Measurements from ENCODE around the gene SND1.

SND1 gene

DNA sequence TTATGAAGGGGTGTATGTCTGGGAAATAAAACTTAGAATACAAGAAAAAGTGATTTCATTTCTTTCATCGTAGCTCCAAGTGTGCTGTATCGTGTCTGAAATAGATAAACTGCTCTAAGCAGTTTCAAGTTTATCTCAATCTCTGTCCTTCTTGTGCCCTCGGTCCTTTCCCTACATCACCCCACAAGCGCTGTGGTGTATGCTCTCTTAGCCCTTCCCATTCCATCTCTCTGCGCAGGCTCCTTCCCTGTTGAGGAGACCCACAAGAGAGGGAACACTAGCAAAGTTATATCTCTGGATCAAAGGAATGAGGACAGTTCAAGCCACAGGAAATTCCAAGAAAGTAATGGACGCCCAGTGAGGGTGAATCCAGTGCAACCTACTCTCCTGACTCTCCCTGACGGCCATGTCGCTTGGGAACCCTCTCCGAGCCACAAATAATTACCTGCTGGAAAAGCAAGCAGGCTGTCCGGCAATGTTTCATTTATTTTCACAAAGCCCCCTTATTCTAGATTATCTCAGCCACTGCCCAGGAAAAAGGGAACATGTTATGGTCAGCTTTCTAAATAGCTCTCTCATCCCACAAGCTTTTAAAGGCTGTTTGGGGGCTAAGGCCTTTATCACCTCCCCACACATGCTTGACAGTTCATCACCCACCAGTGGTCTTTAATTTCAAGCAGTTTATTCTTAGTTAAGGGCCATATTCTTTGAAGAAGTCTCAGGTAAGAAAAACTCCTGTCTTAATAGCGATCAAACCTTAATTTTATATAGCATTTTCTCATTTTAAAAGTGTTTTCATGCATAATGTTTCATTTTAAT is 344.5 kb downstream of the SND1 start:
- H3K27ac Mint-ChIP-seq = no peak overlapping the region
- H3K4me1 Mint-ChIP-seq = peaks cover 5% of the 10 kb centered on the region
- peaks cover 69% of the 10 kb centered on the region for H3K36me3 Mint-ChIP-seq
- no peak overlapping the region for H3K4me3 Mint-ChIP-seq
- no peak for DNase-seq (ENCODE audit: low spot score in 2 of 2)
- ATAC-seq = no peak
- H3K9me3 Mint-ChIP-seq = no peaks in the 10 kb centered on the region

DNA sequence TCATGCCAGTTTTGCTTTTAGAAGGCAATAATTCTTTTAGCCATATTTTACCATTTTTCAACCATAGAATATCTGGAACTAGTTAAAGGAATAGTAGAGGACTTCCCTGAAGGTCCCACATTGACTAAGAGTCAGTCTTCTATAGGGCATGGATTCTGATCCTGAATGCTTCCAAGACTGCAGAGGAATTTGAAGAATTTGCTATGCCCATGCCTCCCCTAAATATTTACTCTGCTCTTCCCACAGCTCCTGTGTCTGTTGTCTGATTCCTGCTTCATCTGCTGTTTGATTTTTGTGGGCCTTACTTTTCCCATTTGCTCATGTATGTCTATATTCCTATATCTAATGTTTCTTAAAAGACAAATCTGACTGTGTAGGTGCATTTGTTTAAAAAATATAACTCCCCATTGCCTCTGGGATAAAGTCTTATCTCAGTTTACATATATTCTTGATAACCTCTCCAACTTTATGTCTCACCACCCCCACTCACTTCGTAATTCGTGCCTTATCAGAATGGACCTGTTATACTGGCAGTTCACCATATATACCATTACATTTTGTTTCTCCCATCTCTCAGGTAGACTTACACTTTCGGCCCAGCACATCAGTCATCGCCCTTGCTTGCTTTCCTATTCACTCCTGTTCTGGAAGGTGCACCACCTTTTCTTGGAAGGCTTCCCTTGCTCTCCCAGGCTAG is 345.4 kb downstream of the SND1 start:
- H3K4me3 Mint-ChIP-seq = no peak overlapping the region
- DNase-seq (ENCODE audit: low spot score in 2 of 2) (no peak), ATAC-seq (no peak)
- H3K9me3 Mint-ChIP-seq = no peaks in the 10 kb centered on the region
- H3K36me3 Mint-ChIP-seq = peaks cover 66% of the 10 kb centered on the region
- peaks cover 5% of the 10 kb centered on the region for H3K4me1 Mint-ChIP-seq
- H3K27ac Mint-ChIP-seq = no peak overlapping the region

DNA sequence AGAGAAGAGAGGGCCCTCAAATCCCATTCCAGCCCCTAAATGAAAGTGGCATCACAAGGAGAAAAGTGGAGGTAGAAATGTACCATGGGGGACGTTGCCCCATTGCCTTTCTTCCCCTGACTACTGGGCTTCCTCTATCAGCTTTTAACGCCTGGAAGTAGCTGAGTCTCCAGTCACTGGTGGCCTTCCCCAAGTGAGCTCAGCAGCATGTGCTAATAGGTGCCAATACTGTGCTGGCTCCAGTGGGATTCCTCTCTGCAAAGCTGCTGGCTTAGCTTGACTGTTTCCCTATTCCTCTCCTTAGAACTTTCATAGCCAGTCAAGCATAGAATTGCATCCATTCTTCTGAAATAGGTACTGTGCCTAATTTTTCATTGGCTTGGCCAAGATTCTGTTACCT is 346.7 kb downstream of the SND1 start:
- ATAC-seq = no peak
- H3K36me3 Mint-ChIP-seq = peaks cover 63% of the 10 kb centered on the region
- no peak for DNase-seq (ENCODE audit: low spot score in 2 of 2)
- peak overlapping the region; percentile 67 for H3K27ac Mint-ChIP-seq
- H3K9me3 Mint-ChIP-seq = no peaks in the 10 kb centered on the region
- H3K4me3 Mint-ChIP-seq = no peak overlapping the region
- H3K4me1 Mint-ChIP-seq = peaks cover 17% of the 10 kb centered on the region

DNA sequence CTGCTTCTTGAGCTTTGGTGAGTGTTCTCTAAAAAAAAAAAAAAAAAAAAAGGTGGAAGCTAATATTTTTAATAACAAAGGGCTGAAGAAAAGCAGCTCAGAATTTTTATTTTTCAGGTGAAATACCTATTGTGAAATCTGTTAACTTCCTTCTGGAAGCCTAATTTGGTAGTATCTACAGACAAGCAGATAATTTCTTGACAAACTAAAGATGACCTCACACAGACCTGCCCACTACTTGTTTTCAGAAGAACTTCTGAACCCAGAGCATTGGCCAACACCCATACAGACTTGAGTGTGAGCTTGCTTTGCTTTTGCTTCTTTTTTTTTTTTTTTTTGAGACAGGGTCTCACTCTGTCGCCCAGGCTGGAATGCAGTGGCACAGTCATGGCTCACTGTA is 348.1 kb downstream of the SND1 start:
- no peak overlapping the region for H3K4me3 Mint-ChIP-seq
- H3K36me3 Mint-ChIP-seq = peaks cover 52% of the 10 kb centered on the region
- H3K9me3 Mint-ChIP-seq = no peaks in the 10 kb centered on the region
- H3K4me1 Mint-ChIP-seq = peaks cover 18% of the 10 kb centered on the region
- DNase-seq (ENCODE audit: low spot score in 2 of 2) (no peak), ATAC-seq (no peak)
- peak overlapping the region; percentile 17 for H3K27ac Mint-ChIP-seq

DNA sequence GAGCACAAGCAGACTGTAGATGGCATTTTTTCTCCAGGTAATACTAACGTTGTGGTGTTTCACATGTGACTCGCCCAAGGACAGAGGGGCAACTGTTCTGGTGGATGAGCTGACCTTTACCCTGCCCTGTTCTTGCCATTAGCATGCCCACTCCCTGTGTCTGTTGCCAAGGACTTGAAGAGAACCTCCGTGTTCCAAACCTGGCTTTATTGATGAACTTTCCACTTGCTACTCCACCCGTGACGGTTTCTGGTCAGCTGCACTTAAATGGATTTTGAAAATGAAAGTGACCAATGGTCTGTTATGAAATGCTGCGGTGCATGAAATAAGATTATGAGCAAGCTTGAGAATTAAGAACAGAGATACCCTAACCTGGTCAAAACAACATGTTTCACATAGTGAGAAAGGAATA is 348.9 kb downstream of the SND1 start:
- ATAC-seq = no peak
- H3K4me3 Mint-ChIP-seq = no peak overlapping the region
- H3K4me1 Mint-ChIP-seq = peaks cover 18% of the 10 kb centered on the region
- peaks cover 50% of the 10 kb centered on the region for H3K36me3 Mint-ChIP-seq
- no peaks in the 10 kb centered on the region for H3K9me3 Mint-ChIP-seq
- DNase-seq (ENCODE audit: low spot score in 2 of 2) = no peak
- no peak overlapping the region for H3K27ac Mint-ChIP-seq

DNA sequence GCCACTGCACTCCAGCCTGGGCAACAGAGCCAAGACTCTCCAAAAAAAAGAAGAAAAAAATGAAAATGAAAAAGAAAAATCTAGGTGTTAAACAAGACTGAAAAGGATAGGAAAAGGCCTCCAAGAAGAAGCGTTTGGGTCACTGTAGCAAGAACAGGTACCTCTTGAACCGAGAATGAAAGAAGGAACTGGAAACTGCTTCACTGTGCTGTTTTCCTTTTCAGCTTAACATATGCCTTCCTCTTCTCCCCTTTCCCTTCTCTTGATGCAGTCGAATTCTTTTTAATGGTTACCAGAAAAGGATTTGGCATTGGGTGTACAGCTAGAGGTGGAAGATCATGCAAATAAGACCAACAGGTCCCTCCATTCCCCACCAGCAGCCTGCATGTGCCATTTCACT is 351.2 kb downstream of the SND1 start:
- no peak for DNase-seq (ENCODE audit: low spot score in 2 of 2)
- Mint-ChIP-seq H3K4me1 (peaks cover 18% of the 10 kb centered on the region), H3K36me3 (peaks cover 51% of the 10 kb centered on the region), H3K27ac (peak overlapping the region; percentile 65), H3K4me3 (no peak overlapping the region), H3K9me3 (no peaks in the 10 kb centered on the region)
- no peak for ATAC-seq

DNA sequence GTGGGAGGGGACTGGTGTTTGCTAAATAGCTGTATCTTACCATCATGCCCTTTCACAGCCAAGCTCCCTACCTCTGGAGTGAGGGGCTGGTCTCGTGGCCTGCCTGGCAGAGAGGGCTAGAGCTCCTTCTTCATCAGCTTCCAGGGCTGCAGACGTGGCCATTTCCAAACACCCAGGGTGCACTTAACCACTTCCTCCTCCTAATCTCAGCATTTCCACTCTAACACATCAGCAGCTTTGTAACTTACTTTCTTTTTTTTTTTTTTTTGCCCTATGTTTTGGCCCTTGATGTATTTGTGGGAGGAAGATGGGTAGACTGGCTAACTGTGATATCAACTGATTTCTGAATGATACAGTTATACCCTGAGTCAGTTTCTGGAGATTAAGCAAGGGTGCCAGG is 351.8 kb downstream of the SND1 start:
- Mint-ChIP-seq H3K4me1 (peaks cover 18% of the 10 kb centered on the region), H3K27ac (peak overlapping the region; percentile 65), H3K4me3 (no peak overlapping the region), H3K36me3 (peaks cover 55% of the 10 kb centered on the region), H3K9me3 (no peaks in the 10 kb centered on the region)
- ATAC-seq = no peak
- DNase-seq (ENCODE audit: low spot score in 2 of 2) = no peak

DNA sequence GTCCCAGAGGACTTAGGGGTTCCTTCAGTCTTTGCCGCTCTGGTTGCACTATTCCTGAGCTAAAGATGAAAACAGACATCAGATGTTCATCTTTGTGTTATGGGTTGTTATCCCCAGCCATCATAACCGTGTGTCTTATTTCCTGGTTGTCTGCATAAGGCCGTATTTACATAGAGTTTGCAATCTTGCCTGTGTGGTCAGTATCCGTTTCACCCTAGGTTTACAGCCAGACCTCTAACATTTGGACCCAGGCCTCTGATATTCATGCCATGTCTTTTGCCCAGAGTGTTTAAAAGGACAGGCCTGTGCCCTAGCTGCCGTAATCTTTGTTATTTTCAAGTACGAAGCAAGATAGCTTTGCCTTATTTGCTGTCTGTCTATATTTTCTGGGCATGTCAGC is 352.6 kb downstream of the SND1 start:
- ATAC-seq (no peak), DNase-seq (ENCODE audit: low spot score in 2 of 2) (no peak)
- Mint-ChIP-seq H3K4me1 (peaks cover 18% of the 10 kb centered on the region), H3K9me3 (no peaks in the 10 kb centered on the region), H3K36me3 (peaks cover 55% of the 10 kb centered on the region), H3K27ac (no peak overlapping the region), H3K4me3 (no peak overlapping the region)

DNA sequence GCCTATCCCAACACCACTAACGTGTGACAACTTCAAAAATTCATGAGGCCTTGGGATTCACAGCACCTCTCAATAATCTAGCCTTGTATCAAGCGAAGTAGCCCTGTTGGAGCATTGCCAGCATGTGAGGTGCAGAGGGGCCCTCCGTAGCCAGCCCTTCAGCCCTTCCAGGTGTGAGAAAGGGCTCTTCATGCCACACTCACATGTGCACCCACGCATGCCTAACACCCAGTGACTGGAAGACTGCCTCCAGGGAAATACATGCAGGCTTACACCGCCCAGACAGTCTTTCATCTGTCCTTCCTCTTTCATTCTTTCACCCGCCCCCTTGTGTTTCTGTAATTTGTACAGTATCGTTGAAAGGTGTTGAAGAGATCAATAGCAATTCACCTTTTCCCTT is 353.1 kb downstream of the SND1 start:
- Mint-ChIP-seq H3K4me1 (peaks cover 18% of the 10 kb centered on the region), H3K27ac (no peak overlapping the region), H3K4me3 (no peak overlapping the region), H3K9me3 (no peaks in the 10 kb centered on the region), H3K36me3 (peaks cover 55% of the 10 kb centered on the region)
- ATAC-seq (no peak), DNase-seq (ENCODE audit: low spot score in 2 of 2) (no peak)

DNA sequence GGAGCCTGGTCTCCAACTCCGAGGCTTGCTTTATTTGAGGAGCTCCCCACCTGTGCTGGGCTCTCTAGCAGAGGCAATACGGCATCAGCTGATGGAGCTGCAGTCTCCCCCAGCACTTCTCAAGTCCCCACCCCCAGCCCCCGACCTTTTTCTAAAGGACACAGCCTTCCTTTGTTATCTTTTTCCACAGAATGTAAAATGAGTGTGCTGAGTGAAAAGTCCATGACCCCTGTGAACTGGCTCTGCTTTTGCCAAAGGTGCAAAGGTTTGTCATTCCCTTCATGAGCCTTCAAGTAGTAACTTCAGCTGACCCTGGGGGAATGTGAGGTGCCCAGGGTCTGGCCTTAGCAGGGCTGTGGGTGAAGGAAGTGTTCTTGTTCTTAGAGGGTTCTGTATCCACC is 353.8 kb downstream of the SND1 start:
- peaks cover 18% of the 10 kb centered on the region for H3K4me1 Mint-ChIP-seq
- no peak overlapping the region for H3K27ac Mint-ChIP-seq
- H3K9me3 Mint-ChIP-seq = no peaks in the 10 kb centered on the region
- ATAC-seq (no peak), DNase-seq (ENCODE audit: low spot score in 2 of 2) (no peak)
- H3K4me3 Mint-ChIP-seq = no peak overlapping the region
- H3K36me3 Mint-ChIP-seq = peaks cover 54% of the 10 kb centered on the region

DNA sequence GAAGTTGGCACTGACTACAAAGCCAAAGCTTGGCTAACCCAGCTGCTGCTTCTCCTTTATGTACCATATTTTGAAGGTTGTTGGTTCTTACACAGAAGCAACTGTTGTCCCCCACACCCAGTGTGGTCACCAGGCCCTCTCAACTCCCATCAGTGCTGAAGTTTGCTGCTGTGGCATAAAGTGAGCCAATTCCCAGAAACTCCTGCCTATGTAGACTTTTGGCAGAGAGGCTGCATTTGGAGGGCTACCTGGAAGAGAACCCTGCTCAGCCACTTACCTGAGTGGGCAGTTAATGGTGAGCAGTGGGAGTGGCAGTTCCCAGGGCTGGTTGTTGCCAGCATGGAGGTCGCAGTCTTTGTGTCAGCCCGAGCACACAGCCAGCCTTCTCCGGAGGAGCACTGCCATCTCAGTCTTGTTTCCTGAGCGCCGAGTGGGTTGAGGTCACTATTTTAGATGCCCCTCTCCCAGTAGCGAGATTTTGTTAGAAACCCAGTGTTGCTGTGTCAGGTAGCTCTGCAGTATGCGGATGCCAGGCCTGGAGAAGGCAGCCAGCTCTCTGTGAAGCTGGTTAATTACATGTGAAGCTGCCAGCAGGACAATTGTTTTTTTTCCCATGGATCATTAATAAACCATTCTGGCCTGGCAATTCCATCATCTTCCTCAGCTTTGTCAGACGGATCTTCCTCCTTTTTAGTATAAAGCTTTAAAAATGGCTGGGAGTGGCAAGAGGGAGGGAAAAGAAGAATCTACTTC is 354.7 kb downstream of the SND1 start:
- H3K9me3 Mint-ChIP-seq = no peaks in the 10 kb centered on the region
- no peak for ATAC-seq
- peaks cover 18% of the 10 kb centered on the region for H3K4me1 Mint-ChIP-seq
- no peak overlapping the region for H3K4me3 Mint-ChIP-seq
- H3K27ac Mint-ChIP-seq = no peak overlapping the region
- DNase-seq (ENCODE audit: low spot score in 2 of 2) = no peak
- peaks cover 56% of the 10 kb centered on the region for H3K36me3 Mint-ChIP-seq

DNA sequence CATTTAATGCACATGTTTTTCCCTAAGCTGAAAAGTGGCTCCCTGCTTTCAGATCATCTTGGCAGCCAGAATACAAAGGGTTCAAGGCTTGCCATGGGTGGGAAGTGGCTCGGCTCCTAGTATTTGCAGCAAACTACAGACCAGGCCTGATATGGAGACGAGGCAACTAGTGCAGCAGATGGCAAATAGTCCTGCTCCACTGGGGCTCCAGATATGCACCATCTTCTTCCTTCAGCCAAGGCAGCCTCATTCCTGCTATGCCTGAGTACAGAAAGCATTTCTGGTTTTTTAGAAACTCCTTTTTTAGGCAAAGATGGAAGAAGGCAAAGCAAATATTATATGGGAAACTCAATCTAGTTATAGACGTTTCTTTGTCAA is 355.3 kb downstream of the SND1 start:
- no peaks in the 10 kb centered on the region for H3K9me3 Mint-ChIP-seq
- peaks cover 55% of the 10 kb centered on the region for H3K36me3 Mint-ChIP-seq
- ATAC-seq (no peak), DNase-seq (ENCODE audit: low spot score in 2 of 2) (no peak)
- H3K27ac Mint-ChIP-seq = no peak overlapping the region
- no peak overlapping the region for H3K4me3 Mint-ChIP-seq
- peaks cover 18% of the 10 kb centered on the region for H3K4me1 Mint-ChIP-seq

DNA sequence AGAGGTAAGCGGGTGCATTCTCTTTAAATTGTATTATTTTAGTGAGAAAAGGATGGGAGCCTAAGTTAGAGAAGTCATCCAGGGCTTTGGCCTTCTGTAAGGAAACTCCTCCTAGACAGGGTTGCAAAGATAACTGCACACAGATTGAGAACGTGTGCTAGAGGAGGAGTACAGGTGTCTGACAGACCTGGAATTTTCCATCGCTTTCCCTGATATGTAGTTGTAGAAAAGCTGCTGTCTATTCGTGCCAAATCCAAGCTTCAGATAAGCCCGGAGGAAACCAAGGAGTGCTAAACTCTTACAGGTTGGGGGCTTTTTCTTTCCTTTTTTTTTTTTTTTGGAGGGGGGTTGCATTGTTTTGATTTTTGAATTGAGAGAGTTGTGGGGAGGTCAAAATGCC is 356.1 kb downstream of the SND1 start:
- DNase-seq (ENCODE audit: low spot score in 2 of 2) (no peak), ATAC-seq (no peak)
- Mint-ChIP-seq H3K27ac (no peak overlapping the region), H3K4me1 (peaks cover 11% of the 10 kb centered on the region), H3K36me3 (peaks cover 53% of the 10 kb centered on the region), H3K9me3 (no peaks in the 10 kb centered on the region), H3K4me3 (no peak overlapping the region)

DNA sequence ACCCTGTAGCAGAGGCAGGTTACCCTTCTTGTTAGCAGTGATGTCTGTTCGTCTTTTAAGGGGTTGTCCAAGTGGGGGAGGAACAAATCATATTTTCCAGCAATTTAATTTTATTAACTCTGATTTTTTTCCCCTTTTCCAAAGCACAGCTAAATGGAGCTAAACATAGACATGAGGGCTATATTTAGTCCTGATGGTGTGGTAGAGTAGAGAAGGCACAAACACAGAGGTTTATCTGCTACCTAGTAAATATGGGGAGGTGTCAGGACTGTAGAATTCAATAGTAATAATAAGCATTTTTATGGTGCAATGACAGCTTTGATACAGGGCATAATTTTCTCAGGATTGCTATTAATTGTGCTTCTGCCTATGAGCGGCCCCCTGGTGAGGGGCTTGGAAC is 356.8 kb downstream of the SND1 start:
- H3K36me3 Mint-ChIP-seq = peaks cover 49% of the 10 kb centered on the region
- DNase-seq (ENCODE audit: low spot score in 2 of 2) (no peak), ATAC-seq (no peak)
- no peak overlapping the region for H3K4me3 Mint-ChIP-seq
- H3K27ac Mint-ChIP-seq = no peak overlapping the region
- H3K4me1 Mint-ChIP-seq = peaks cover 5% of the 10 kb centered on the region
- H3K9me3 Mint-ChIP-seq = no peaks in the 10 kb centered on the region

DNA sequence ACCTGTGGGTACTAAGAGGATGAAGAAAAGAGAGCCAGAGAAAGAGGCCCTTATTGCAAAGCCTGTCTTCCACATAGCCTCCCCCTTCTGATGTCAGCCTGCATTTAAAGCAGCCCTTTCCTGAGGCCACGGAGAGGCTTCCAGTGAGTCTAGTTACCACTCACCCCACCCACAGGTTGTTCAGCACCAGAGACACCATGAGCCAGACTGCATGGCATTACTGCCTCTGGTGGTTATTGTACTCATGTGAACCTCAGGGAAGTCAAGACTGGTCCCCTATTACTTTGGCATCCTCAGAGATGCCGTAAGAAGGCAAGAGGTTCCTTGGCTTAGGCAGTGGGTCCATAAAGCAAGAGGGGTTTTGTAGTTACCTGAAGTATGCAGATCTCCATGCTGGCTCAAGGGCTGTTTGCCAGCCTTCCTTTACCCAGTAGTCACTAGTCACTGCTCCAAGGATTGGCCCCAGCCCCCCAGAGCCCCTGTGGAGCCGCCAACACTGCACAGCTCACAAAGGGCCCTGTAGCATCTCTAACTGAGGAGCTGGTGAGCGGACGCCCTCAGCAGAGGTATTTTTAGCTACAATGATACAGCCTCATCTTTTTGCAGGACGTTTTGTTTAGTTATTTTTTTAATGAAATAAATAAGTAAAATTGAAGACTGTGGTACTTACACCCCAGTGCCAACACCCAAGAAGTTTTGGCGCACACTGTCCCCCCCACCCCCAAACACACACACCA is 358.6 kb downstream of the SND1 start:
- ATAC-seq (peak; percentile 32), DNase-seq (ENCODE audit: low spot score in 2 of 2) (no peak)
- Mint-ChIP-seq H3K4me3 (no peak overlapping the region), H3K27ac (no peak overlapping the region), H3K4me1 (peaks cover 8% of the 10 kb centered on the region), H3K9me3 (no peaks in the 10 kb centered on the region), H3K36me3 (peaks cover 52% of the 10 kb centered on the region)
